ENCODE results near the gene TMEM81.

Gene TMEM81
- total RNA-seq: 1.1 to 1.7 (median 1.5) reads per million in 4 donors

DNA sequence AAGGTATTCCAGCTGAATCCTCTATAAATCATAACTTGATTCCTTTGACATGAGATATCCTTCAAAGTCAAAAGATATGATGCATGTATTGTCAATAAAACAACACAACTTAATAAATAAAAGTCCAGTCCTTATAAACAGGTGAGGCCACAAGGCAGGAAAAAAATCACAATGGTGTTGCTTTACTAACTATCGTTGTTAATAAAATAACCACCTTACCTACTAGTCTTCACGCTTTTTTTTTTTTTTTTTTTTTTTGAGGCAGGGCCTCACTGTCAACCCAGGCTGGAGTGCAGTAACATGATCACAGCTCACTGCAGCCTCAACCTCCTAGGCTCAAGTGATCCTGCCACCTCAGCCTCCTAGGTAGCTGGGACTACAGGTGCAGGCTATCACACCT, at the start of gene TMEM81:
TMEM81 (minus strand) TSS at position 101 of the 400 bp plus-strand sequence. CDS start 140 bp downstream, outside the sequence.
- no peak for DNase-seq

GRCh38 chr1:205133287-205133686, 49.0 kb upstream of the TMEM81 start:
- no peak for DNase-seq

DNA sequence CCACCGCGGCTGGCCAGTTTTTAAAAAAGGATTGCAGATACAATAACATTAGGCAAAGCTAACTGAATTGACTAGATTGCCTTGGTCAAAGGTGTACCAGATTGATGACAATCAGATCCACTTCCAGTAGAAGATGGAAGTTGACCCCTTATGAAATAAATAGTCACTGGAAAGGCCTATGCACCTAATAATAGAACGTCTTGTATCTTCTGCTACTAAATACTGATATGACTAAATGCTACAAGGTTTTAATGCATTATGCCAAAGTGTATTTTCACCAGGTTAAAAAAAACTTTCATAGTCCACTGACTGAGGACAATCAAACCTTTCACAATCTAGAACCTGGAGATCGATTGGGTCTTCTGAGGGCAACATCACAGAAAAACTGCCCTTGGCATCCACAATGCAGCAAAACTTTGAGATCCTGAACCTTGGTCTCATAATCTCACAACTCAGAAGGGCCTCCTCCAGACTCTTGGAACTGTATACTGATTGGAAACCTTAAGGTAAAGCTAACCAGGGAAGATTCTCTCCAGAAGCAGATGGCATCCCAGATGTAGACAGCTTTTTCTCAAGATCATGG, 45.3 kb upstream of the TMEM81 start:
- DNase-seq: no peak

DNA sequence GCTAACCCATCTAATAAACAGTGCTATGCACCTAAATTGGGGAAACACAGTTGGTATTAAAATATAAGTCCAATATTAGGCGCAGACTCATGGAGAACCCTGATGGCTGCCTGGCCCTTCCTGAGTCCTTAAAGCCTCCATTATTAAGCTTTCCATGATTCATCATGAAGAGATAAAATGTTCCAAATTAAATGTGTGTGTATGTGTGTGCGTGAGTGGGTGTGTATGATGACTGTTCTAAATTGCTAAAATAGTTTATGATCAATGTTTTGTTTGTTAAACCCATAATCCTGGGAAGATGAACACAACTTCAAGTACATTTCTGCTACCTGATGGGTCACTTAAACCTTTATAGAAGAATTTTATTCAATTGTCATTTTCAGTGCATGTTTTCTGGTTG, 43.8 kb upstream of the TMEM81 start:
- no peak for DNase-seq

GRCh38 chr1:205127646-205128045, 43.4 kb upstream of the TMEM81 start:
- no peak for DNase-seq

GRCh38 chr1:205124726-205125125, 40.5 kb upstream of the TMEM81 start:
- DNase-seq: no peak

- DNase-seq: no peak
Observed at GRCh38 chr1:205122489-205122882, 38.2 kb upstream of the TMEM81 start.

GRCh38 chr1:205121660-205122488, 37.6 kb upstream of the TMEM81 start, which contains the start of gene RBBP5:
Gene RBBP5, minus strand, starts transcription at chr1:205121978. Its CDS starts 105 bp downstream, at chr1:205121873.
- peak; percentile 87 to 97 (median 89) for DNase-seq

- no peak for DNase-seq
Observed at GRCh38 chr1:205118752-205119151, 34.5 kb upstream of the TMEM81 start.

DNA sequence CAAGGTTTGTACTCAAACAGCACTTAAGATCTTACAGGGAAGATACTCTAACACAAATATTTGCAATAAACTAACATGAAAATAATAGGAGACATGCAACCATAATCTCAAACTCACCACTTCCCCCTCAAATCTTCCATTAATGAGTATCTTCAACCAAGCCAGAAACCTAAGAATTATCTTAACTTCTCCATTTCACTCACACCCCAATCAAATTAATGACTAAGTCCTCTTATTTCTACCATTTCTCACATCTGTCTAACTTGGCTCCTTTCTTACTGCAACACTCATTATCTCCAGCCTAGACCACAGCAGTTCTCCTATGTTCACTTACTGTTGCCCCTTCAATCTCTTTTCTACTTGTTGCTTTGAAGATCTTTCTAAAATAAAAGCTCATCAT, 27.1 kb upstream of the TMEM81 start:
- no peak for DNase-seq

DNA sequence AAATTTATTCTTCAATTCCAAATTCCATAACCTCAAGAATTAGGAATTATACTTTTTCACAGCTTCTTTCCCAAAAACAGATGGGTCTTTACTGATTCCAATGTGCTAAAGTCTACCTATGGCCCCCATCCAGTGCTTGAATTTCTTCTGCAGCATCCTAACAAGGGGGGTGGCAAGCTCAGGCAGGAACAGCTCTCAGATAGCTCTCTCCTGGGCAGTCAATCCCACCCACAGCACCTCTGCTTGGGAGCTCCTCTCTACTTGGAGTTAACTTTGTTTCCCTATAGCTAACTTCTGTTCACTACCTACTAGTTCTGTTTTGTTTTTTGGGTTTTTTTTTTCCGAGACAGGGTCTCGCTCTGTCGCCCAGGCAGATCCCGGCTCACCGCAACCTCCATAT, 25.5 kb upstream of the TMEM81 start:
- DNase-seq: no peak

DNA sequence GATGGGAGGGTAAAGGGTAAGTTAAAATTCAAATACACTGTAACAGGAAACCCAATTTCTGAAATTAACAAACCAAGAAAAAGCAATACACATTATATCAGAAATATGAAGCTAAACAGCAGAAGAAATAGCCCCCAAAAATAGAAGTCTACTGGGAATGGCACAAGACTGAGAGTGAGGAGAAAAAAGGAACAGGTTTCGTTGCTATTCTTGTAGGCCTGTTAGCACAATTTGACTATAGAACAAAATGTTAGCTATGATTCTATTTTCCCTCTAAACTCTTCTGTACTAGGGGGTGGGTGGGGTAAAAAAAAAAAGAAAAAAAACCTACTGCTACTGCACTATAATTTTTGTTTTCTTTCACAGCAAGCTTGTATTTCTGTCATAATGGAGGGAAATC, 25.0 kb upstream of the TMEM81 start:
- DNase-seq: no peak

DNA sequence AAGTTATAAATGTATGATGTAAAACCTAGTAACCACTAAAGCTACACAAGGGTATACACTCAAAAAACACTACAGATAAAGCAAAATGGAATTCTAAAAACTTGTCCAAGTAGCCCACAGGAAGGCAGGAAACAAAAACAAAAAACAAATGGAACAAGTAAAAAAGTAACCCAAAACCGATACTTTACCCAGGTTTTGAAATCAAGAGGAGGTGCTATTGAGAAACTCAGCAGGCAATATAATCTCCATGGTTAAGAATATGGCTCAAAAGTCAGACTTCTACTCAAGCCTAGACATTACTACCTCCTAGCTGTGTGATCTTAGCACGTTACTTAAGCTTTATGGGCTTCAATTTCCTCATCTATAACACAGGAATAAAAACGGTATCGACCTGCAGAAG, 24.2 kb upstream of the TMEM81 start:
- DNase-seq: no peak

DNA sequence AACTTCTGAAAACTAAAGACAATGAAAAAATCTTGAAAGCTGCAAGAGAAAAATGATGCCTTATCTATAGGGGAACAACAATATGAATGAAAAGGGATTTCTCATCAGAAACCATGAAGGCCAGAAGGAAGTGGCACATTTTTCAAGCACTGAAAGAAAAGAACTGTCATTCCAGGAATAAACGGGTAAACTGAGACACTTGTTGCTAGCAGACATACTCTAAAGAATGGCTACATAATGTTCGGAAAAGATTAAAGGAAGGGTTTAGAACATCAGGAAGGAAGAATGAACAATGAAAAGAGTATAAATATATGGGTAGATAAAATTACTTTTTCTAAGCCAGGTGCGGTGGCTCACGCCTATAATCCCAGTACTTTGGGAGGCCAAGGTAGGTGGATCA, 23.1 kb upstream of the TMEM81 start:
- DNase-seq: no peak

- DNase-seq: no peak
Observed at GRCh38 chr1:205102404-205102803, 18.1 kb upstream of the TMEM81 start.

- DNase-seq: no peak
Observed at GRCh38 chr1:205098242-205098641, 14.0 kb upstream of the TMEM81 start.

DNA sequence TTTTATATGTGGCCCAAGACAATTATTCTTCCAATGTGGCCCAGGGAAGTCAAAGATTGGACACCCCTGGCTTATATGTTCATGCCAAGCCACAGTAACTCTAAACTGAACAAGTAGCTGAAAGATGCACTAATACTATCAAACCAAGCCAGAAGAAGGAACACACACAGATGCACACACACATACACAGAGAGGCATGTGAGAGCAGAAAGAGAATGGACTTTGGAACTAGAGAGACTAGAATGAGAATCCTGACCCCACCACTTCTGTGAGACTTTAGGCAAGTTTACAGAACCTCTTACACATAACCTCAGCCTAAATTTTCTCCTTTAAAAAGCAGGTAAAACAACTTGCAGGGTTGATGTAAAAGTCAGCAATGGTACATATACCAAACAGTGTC, 11.2 kb upstream of the TMEM81 start:
- DNase-seq: no peak

- DNase-seq: no peak
Observed at GRCh38 chr1:205091043-205091740, 6.9 kb upstream of the TMEM81 start.

DNA sequence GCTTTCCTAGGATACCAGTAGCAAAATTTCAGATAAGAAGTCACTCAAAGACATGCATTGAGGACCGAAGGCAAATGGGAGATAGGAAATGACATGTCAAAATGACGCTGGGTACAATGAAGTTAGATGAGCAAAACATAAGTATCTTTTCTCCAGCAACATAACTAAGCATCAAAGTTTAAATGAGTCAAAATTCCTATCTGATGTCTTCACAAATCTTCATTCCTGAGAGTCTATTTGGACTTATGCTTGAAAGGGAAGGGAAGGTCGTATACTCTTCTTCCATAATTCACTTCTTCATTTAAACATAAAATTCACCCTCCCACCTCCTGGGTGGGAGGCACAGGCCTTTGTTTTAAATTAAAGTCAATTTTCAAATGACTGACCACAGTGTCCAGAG, 4.1 kb upstream of the TMEM81 start:
- DNase-seq: no peak

- no peak for DNase-seq
Observed at GRCh38 chr1:205082431-205082830, 1.8 kb downstream of the TMEM81 start.

GRCh38 chr1:205077934-205078311, 6.3 kb downstream of the TMEM81 start:
- no peak for DNase-seq

GRCh38 chr1:205077158-205077933, 6.9 kb downstream of the TMEM81 start:
- DNase-seq: no peak

DNA sequence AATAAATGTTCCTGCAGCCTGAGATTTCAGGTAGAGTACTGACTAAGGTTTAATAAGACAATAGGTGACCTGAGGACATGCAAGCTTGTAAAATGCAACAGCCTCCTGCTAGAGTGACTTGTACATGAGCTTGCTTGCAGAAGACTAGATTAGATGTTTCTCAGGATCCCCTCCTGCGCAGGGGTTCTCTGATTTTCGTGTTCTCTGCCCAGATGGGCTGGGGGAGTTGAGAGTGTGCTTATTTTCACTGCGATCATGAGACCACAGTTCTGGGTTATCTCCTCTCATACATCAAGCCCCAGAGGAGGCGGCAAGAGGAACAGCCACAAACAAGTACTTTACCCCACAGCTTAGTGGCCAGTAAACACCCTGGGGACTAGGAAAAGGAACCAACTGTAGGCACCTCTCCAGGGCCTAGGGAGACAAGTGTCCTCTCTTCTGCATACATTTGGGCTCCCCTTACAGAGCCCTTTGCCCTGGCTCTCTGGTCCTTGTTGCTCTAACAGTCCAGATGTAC, 8.0 kb downstream of the TMEM81 start:
- DNase-seq: no peak

All from T-helper 1 cell (primary cell).